K562 (cell line): ENCODE data around the gene P2RY6. TPM values are rescaled to one million over a fixed set of nuclear protein-coding genes. Genes with fewer than 3 reads are reported as not detected.
A peak's percentile ranks its signal among the peaks of the same experiment; 100 is the strongest.

Source experiments
- ARID2 ChIP-seq: fragments of 450-650 bp; IDR thresholded peaks from 2 replicates; pipeline ENCODE4 v1.6.1; 2017; ENCODE audit warnings: antibody characterized with exemption, mild to moderate bottlenecking
- BRCA1 ChIP-seq, 2 experiments: fragments of 450-650 bp in 1 of 2; sonication (generic) in 1 of 2; formaldehyde crosslinking in 1 of 2; IDR thresholded peaks; 2 replicates each; pipeline versions ENCODE4 v1.5.0 to v1.6.1; 2017 to 2020; ENCODE audit warnings: mild to moderate bottlenecking in 1 of 2, missing genetic modification reagents in 1 of 2
- CREM ChIP-seq: IDR thresholded peaks from 2 replicates; pipeline ENCODE4 v1.6.1; 2014; ENCODE audit warnings: antibody characterized with exemption, low read depth
- CTCF ChIP-seq, 3 experiments: IDR thresholded peaks in 2 of 3; conservative IDR thresholded peaks in 1 of 3; 2 replicates each; pipeline ENCODE4 v1.5.1; 2011 to 2012; ENCODE audit warnings: low read length in 3 of 3, mild to moderate bottlenecking in 3 of 3, control low read depth in 2 of 3, improper control_type of control experiment in 1 of 3, inconsistent platforms in 1 of 3, low read depth in 1 of 3, mixed read lengths in 1 of 3, moderate library complexity in 1 of 3; ENCODE audit not compliant: insufficient read depth in 2 of 3
- ETS1 ChIP-seq: conservative IDR thresholded peaks from 2 replicates; pipeline ENCODE4 v1.6.1; 2011; ENCODE audit warnings: low read depth, mild to moderate bottlenecking, low read length; ENCODE audit not compliant: control insufficient read depth
- GABPB1 ChIP-seq: sonication (generic); formaldehyde crosslinking; IDR thresholded peaks from 2 replicates; pipeline ENCODE4 v1.8.0; 2022; ENCODE audit warnings: mild to moderate bottlenecking, missing genetic modification reagents
- GATAD2B ChIP-seq: fragments of 450-650 bp; IDR thresholded peaks from 2 replicates; pipeline ENCODE4 v1.6.1; 2017; ENCODE audit warnings: mild to moderate bottlenecking, borderline replicate concordance
- GTF3C2 ChIP-seq: IDR thresholded peaks from 3 replicates; pipeline ENCODE4 v1.6.1; 2011; ENCODE audit warnings: borderline replicate concordance, mild to moderate bottlenecking, moderate library complexity; ENCODE audit not compliant: insufficient read length; ENCODE audit errors: extremely low read depth
- MNT ChIP-seq, 2 experiments: fragments of 450-650 bp; conservative IDR thresholded peaks; 2 replicates each; pipeline ENCODE4 v1.6.1; 2017; ENCODE audit warnings: mild to moderate bottlenecking in 2 of 2, moderate library complexity in 2 of 2
- MTA3 ChIP-seq: fragments of 450-650 bp; formaldehyde crosslinking; IDR thresholded peaks from 2 replicates; pipeline ENCODE4 v1.6.1; 2017; ENCODE audit warnings: mild to moderate bottlenecking, borderline replicate concordance
- MYNN ChIP-seq, 2 experiments: sonication (generic); formaldehyde crosslinking in 1 of 2; IDR thresholded peaks; 2 replicates each; pipeline versions ENCODE4 v1.5.0 to v1.6.1; 2016 to 2020; ENCODE audit warnings: antibody characterized with exemption in 1 of 2, missing genetic modification reagents in 1 of 2
- NR2C2 ChIP-seq, 2 experiments: fragments of 200-800 bp in 1 of 2; sonication (Bioruptor generic) in 1 of 2; sonication (generic) in 1 of 2; formaldehyde crosslinking in 1 of 2; IDR thresholded peaks; 2 replicates each; pipeline versions ENCODE4 v1.6.1 to v1.8.0; 2016 to 2022; ENCODE audit warnings: mild to moderate bottlenecking in 1 of 2, missing compliant biosample characterization in 1 of 2, missing genetic modification characterization in 1 of 2, missing genetic modification reagents in 1 of 2
- RBFOX2 ChIP-seq: fragments of 200-400 bp; formaldehyde crosslinking; IDR thresholded peaks from 2 replicates; pipeline ENCODE4 v1.6.1; 2017; ENCODE audit warnings: low read depth, mild to moderate bottlenecking, low read length, moderate library complexity
- SP1 ChIP-seq: sonication (generic); formaldehyde crosslinking; IDR thresholded peaks from 2 replicates; pipeline ENCODE4 v1.8.1; 2022; ENCODE audit warnings: mild to moderate bottlenecking, missing genetic modification reagents
- SRSF3 ChIP-seq: fragments of 200-400 bp; formaldehyde crosslinking; IDR thresholded peaks from 2 replicates; pipeline ENCODE4 v1.6.1; 2016; ENCODE audit warnings: mild to moderate bottlenecking, low read length, moderate library complexity; ENCODE audit not compliant: insufficient read depth
- ZBTB7A ChIP-seq: IDR thresholded peaks from 2 replicates; pipeline ENCODE4 v1.6.1; 2011; ENCODE audit warnings: low read depth, mild to moderate bottlenecking, low read length, moderate library complexity, borderline replicate concordance; ENCODE audit not compliant: control insufficient read depth
- ZNF347 ChIP-seq: fragments of 450-650 bp; formaldehyde crosslinking; IDR thresholded peaks from 2 replicates; pipeline ENCODE4 v1.4.0; 2020; ENCODE audit warnings: low read depth, mild to moderate bottlenecking, moderate library complexity
- polyA plus RNA-seq, 8 experiments: library from polyadenylated mRNA; depleted of rRNA in 4 of 8; stranded (reverse) in 5 of 8; unstranded in 3 of 8; fragments of >200 nt; fragmentation: Nextera tagmentation in 2 of 8; fragmentation: Illumina TruSeq in 1 of 8; extraction: Ambion mirVana in 2 of 8; extraction: Trizol in 1 of 8; gene quantifications; 2 replicates each; pipeline versions ENCODE4 v1.2.1 to v1.2.3, GENCODE V29; 2011 to 2014; ENCODE audit warnings: inconsistent platforms in 1 of 8, missing spikeins in 1 of 8
- total RNA-seq, 7 experiments: library from RNA; depleted of rRNA in 6 of 7; stranded (reverse); fragments of >200 nt in 6 of 7; fragmentation: Illumina TruSeq in 2 of 7; extraction: Trizol in 2 of 7; gene quantifications; 2 replicates each; pipeline versions ENCODE4 v1.2.1 to v1.2.3, GENCODE V29; 2011 to 2021; ENCODE audit warnings: low replicate concordance in 1 of 7

Gene P2RY6
- total and polyA plus RNA-seq, 9 of the 15 experiments (the other 6 are each of a cell fraction or from before 2014, with no cell fraction given), result not detected

- 0 out of 2 replicates have a peak, but pooled peaks have one; percentile 39 for TF ChIP-seq ETS1
- 0 out of 2 replicates have a peak, but pooled peaks have one; percentile 23 for TF ChIP-seq GABPB1
- no peak for TF ChIP-seq BRCA1 (IDR thresholded peaks at IDR 0.05)
- no peak for TF ChIP-seq BRCA1 (CRISPR knock-in tag; IDR thresholded peaks at IDR 0.05)
- peak; percentile 0; the same call in 1 of the 2 replicates for TF ChIP-seq CREM
- no peak for TF ChIP-seq ZNF347 (CRISPR knock-in tag)
- TF ChIP-seq ZBTB7A, result peak; percentile 64; the same call in 1 of the 2 replicates
- TF ChIP-seq SP1, result peak; percentile 51; the same call in 1 of the 2 replicates
- no peak for TF ChIP-seq GTF3C2
- 0 out of 2 replicates have a peak, but pooled peaks have one; percentile 23 for TF ChIP-seq GATAD2B
- TF ChIP-seq ARID2, result 0 out of 2 replicates have a peak, but pooled peaks have one; percentile 52
- TF ChIP-seq RBFOX2, result no peak
- TF ChIP-seq CTCF (IDR thresholded peaks at IDR 0.05 in 2 of 3, conservative IDR thresholded peaks at IDR 0.05 in 1 of 3; ENCODE audit: insufficient read depth in 2 of 3, low read depth in 1 of 3, low read length in 3 of 3), result peak; percentile 92 to 93 (median 92)
- TF ChIP-seq MTA3, result peak; percentile 70; the same call in 1 of the 2 replicates
- no peak for TF ChIP-seq MNT (conservative IDR thresholded peaks at IDR 0.05)
- TF ChIP-seq SRSF3, result no peak
- peak; percentile 86; the same call in 1 of the 2 replicates for TF ChIP-seq MYNN (IDR thresholded peaks at IDR 0.05)
- TF ChIP-seq MYNN (CRISPR knock-in tag; IDR thresholded peaks at IDR 0.05), result no peak
- TF ChIP-seq NR2C2 (CRISPR knock-in tag; IDR thresholded peaks at IDR 0.05), result no peak
- no peak; the same call in 1 of the 2 replicates for TF ChIP-seq NR2C2 (tag; IDR thresholded peaks at IDR 0.05)
Observed at GRCh38 chr11:73288873-73289707, 17.0 kb downstream of the P2RY6 start (continued).
